Endothelial cell of coronary artery (primary cell): ENCODE measurements around the gene NEMF. TPM values are rescaled to one million over a fixed set of nuclear protein-coding genes. Genes with fewer than 3 reads are reported as not detected.

ENCODE experiments used
- total RNA-seq: library from RNA; depleted of rRNA; stranded (reverse); fragments of >200 nt; gene quantifications from 2 replicates; pipeline ENCODE4 v1.2.3, GENCODE V29; 2014

Gene NEMF, protein sequence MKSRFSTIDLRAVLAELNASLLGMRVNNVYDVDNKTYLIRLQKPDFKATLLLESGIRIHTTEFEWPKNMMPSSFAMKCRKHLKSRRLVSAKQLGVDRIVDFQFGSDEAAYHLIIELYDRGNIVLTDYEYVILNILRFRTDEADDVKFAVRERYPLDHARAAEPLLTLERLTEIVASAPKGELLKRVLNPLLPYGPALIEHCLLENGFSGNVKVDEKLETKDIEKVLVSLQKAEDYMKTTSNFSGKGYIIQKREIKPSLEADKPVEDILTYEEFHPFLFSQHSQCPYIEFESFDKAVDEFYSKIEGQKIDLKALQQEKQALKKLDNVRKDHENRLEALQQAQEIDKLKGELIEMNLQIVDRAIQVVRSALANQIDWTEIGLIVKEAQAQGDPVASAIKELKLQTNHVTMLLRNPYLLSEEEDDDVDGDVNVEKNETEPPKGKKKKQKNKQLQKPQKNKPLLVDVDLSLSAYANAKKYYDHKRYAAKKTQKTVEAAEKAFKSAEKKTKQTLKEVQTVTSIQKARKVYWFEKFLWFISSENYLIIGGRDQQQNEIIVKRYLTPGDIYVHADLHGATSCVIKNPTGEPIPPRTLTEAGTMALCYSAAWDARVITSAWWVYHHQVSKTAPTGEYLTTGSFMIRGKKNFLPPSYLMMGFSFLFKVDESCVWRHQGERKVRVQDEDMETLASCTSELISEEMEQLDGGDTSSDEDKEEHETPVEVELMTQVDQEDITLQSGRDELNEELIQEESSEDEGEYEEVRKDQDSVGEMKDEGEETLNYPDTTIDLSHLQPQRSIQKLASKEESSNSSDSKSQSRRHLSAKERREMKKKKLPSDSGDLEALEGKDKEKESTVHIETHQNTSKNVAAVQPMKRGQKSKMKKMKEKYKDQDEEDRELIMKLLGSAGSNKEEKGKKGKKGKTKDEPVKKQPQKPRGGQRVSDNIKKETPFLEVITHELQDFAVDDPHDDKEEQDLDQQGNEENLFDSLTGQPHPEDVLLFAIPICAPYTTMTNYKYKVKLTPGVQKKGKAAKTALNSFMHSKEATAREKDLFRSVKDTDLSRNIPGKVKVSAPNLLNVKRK
- total RNA-seq: 54.5 and 64.2 TPM in 2 replicates

DNA sequence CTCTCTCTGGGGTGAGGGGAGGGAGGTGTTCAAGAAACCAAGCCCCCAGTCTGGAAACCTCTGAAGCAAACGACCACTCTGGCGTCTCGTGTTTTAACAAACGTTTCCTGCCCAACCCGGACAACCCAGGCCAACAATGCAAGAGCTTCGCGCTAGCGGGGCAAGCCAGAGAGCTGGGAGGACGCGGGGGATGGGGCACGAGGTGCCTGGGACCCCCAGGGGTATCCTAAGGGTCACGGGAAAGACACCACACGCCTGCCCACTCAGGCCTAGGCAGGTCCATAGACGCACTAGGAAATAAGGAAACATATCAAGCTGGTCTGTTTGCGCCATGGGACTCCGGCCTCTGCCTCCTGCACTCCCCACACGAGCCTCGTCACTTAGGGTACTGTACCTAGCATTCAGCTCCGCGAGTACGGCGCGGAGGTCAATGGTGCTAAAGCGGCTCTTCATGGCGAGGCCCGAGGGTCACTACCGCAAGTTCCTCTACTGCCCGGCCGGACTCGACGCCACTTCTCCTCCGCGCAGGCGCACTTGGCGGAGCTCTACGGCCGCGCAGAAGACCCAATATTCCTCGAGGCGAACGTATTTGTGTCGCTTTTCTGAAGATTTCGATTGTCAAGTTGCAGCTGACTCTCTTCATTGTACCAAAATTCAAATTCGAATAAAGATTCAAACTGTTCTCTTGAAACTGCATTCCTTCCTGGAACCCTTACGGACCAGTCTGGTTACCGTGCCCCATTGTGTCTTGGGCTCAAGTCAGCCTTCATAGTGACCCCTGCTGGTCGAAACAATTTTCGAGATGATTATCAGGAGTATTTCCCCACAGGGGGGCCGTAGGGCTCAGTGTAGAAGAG, at the start of gene NEMF:
NEMF (minus strand) TSS at position 488 of the 857 bp plus-strand sequence; CDS start at position 453, 35 bp downstream.

DNA sequence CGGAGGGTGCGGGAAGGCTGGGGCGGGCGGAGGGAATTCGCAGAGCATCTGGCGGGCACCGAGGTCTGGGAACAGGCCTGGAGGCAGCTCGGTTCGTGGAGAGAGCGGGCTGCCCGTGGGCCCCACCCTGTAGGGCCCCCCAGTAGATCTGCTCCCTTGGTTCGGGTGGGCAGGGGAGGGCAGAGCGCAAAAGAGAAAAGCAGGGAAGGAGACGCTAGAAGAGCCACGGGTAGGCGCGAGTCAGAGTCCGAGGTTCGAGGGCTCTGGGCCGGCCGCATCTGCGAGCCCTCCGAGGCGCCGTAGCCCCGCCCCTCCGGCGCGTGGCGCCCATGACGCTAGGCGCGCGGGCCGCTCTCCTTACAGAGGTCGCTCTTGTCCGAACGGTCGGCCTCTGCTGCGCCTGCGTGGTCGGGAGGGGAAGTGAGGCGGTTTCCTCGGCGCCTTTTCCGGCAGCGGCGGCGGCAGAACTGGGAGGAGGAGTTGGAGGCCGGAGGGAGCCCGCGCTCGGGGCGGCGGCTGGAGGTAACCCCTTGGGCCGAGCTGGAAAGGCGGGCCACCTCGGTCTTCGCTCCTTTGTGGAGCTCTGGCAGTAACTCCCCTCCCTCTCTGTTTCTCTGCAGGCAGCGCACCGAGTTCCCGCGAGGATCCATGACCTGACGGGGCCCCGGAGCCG, 40.2 kb upstream of the NEMF start, which contains the start of gene ARF6:
ARF6 (plus strand) TSS at position 447 of the 673 bp plus-strand sequence. CDS start 655 bp downstream, outside the sequence.

DNA sequence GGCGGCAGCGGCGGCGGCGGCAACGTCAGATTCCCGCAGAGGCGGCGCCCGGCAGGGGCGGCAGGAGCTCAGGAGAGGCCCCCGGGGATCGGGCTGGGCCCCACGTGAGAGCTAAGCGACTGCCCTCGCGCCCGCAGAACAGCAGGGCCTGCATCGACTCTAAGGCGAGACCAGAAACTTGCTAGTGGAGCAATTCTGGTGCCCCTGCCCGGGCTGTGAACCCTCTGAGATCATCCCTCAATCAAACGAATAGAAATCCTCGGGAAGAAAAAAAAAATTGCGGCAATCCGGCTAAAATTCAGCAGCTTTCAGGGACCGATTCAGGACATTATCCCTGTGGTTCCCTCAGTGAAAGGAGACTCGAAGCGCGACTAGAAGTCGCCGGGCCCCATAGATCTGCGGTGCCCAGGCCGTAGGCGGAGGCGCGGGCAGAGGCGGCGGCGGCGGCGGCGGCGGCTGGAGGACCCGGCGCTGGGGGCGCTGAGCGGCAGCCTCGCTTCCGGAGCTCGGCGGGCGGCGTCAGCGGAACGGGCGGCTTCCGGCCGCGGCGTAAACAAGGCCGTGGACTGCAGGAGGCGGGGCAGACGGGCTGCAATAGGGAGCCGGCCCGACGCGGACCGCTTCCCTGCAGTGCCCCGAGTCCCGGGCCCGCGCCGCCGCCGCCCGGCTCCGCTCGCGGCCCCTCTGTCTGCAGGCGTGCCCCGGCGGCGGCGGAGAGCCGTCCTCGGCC, 84.9 kb downstream of the NEMF start, which contains the start of gene KLHDC2:
KLHDC2 (plus strand) TSS at position 583 of the 730 bp plus-strand sequence. CDS start 316 bp downstream, outside the sequence.

Other genes starting within 250 kb of the NEMF start
- gene RPL36AL, start 232.2 kb downstream of the NEMF start, total RNA-seq: 293 and 301 TPM in 2 replicates
- 72.4 and 77.1 TPM in 2 replicates for gene MGAT2, start 232.0 kb downstream of the NEMF start, total RNA-seq
- 8.3 and 8.6 TPM in 2 replicates for gene DNAAF2, start 217.5 kb downstream of the NEMF start, total RNA-seq
- 6.3 and 13.0 TPM in 2 replicates for gene POLE2, start 164.6 kb downstream of the NEMF start, total RNA-seq
- gene KLHDC1, start 159.7 kb downstream of the NEMF start, total RNA-seq: 1.1 and 3.6 TPM in 2 replicates
- gene KLHDC2, start 84.6 kb downstream of the NEMF start, total RNA-seq: 56.2 and 73.8 TPM in 2 replicates
- 63.6 and 74.1 TPM in 2 replicates for gene ARF6, start 40.3 kb upstream of the NEMF start, total RNA-seq